Stimulated activated CD4-positive, alpha-beta T cell treated with anti-CD3 and anti-CD28 coated beads, TNF-alpha, amount 100 ng/mL, for 1 hour (primary cell): ENCODE results near the gene LCE4A.

Source experiments
- DNase-seq, 3 donors: peaks; one replicate each; pipeline ENCODE4 v3.0.0-alpha.2; 2020; ENCODE audit warnings: low read depth in 3 of 3, low spot score in 1 of 3

Gene LCE4A

DNA sequence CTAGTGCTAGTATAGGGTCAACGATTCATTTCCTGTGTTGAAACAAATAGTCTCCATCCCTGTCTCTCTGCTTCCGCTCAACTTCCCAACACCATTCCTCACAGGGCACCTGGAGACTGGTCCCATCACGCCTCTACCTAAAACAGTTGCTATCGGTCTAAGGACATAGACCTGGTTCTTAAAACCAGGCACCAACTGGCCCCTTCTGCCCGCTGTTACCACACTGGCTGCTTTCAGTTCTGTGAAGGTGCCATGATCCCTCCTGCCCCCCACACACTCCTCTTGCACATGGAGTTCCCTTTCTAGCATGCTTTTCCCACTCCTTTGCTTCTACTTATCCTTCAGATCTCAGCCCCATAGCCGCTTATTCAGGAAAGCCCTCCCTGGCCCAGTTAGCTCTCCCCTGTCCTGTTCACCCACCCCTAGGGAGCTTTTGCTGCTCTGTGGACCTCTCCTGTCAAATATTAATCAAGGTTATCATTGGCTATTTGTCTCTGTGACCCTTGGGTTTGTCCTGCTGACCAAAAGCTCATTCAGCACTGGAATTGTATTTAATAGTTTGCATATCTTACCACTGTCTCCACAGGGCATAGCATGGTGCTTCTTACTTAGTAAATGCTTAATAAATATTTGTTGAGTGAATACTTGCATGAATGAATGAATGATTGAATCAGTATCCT lies 37.9 kb downstream of the LCE4A start:
- DNase-seq: no peak

GRCh38 chr1:152747831-152748230 lies 39.9 kb downstream of the LCE4A start:
- DNase-seq: no peak

DNA sequence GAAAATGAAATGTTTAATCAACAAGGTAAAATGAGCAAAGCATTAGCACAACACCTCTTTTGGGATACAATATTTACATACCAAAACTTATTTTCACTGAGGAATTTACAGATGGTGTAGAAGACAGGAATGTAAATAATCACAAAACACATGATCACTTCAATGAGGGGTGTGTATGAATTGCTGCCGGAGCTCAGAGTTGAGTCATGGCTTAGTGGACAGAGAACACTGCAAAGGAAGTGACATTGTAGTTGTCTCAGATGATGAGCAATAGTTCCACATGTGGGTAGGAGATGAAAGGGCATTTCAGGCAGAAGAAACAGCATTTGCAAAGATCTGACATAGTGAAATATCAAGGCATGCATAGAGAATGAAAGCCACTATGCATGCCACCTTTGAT lies 44.3 kb downstream of the LCE4A start:
- DNase-seq: no peak

GRCh38 chr1:152753586-152753985 lies 45.6 kb downstream of the LCE4A start:
- no peak for DNase-seq

- DNase-seq: no peak
Observed at GRCh38 chr1:152756872-152757271, 48.9 kb downstream of the LCE4A start.

GRCh38 chr1:152757747-152758146 lies 49.8 kb downstream of the LCE4A start, which contains the start of gene KPRP:
Gene KPRP, plus strand, starts transcription at chr1:152758025. Its CDS starts 1,564 bp downstream, at chr1:152759589.
- no peak for DNase-seq

- DNase-seq: no peak
Observed at GRCh38 chr1:152758636-152759035, 50.7 kb downstream of the LCE4A start.
